NCI-H69 (cell line): ENCODE measurements around the gene GRIN2A.

Experiments used
- DNase-seq: peaks from one replicate; lab custom pipeline; 2025; lab: John Stamatoyannopoulos, UW

GRIN2A gene

DNA sequence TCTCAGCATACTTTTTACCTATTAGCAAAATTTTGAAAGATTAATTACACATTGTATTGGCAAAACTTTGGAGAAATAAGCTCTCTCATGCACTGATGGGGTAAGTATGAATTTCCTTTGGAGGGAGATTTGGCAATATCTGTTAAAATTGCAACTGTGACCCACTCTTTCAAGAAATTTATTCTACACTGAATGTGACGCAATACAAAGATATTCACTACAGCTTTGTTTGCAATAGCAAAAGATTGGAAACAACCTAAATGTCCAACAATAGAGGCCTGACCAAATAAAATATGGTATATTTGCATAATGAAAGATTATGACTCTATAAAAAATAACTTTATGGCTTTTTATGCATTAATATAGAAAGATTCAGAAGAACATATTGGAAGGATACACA is 363.5 kb downstream of the GRIN2A start:
- DNase-seq: no peak

DNA sequence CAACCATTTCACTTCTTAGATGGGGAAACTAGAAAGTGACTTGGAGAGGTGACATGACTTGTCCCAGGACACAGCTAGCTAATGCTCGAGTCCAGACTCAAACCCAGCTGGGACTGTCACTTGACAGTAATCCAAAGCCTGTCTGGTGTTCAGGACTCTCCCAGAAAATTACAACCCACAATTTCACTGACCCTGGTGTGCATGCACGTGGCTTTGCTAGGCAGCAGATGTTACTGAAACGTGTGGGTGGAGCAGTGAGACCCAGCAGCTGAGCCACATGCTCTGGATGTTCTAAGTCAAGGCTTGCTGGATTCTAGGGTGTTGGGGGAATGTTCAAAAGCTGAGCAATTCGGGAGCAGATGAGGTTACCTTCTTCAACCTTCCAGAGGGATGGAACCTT is 364.6 kb downstream of the GRIN2A start:
- DNase-seq: peak; percentile 3

DNA sequence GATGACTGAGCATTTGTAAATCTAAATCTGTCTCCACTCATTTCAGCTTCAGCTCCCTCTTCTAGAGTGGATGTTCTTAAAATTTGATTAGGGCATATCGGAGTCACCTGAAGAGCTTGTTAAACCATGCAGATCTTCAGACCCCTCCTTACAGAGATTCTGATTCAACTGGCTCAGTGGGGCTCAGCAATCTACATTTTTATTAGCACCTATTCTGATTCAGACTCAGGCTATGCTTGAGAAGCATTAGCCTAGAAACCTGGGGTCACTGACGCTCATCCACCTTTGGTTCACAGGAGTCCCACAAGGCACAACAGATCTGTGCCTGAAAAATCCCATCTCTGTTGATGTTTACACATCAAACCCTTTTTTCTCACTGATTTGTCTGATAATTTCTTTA is 365.6 kb downstream of the GRIN2A start:
- DNase-seq: no peak

GRCh38 chr16:9813665-9814064 is 368.6 kb downstream of the GRIN2A start:
- DNase-seq: no peak

DNA sequence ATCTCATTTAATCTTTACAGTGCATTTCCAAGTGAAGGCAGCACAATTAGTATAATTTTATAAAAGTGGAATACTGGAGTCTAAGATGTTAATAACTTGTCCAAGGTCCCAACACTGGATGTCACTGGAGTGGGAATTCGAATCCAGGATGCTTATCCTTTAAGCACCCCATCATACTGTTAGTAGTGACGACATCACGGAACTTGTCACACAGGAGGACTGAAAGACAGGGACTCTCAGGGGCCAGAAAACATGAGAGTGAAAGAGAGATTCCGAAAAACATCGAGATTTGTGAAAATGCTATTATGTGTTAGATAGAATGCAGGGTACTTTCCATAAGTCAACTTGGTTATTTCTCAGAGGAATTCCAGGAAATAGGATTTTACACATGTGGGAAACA is 374.0 kb downstream of the GRIN2A start:
- no peak for DNase-seq

DNA sequence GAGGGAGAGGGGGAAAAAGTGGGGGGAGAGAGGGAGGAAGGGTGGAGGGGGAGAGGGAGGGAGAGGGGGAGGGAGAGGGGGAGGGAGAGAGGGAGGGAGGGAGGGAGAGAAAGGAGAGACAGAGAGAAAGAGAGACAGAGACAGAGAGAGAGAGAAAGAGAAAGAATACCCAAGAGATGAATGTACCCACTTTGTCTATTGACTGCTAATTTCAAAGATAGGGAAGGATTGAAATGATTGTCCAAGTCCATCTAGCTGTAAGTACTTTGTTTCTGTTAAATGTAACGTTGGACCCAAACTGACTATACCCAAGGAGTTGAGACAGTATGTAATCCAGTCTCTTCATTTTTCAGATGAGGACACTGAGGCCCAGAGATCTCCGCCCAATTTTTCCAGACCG is 374.9 kb downstream of the GRIN2A start:
- DNase-seq: no peak

DNA sequence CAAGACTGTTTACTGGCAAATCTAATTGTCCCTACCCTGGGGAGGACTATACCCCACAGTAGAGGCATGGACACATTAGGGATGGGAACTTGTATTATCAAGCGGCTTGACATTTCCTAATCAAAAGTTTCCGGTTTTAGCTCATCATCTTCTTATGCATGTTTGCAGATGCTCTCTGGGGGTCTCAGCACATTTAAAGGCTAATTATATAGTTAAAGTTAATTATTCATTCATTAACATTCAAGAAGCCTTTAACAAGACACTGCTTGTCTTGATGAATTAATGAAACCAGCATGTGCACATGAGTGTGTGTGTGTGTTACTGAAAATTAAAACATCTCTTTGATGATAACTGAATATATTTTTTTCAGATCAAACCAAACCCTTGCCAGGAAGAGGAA is 377.1 kb downstream of the GRIN2A start:
- DNase-seq: no peak

- DNase-seq: no peak
These were observed 380.1 kb downstream of the GRIN2A start for GRCh38 chr16:9802160-9802559.

DNA sequence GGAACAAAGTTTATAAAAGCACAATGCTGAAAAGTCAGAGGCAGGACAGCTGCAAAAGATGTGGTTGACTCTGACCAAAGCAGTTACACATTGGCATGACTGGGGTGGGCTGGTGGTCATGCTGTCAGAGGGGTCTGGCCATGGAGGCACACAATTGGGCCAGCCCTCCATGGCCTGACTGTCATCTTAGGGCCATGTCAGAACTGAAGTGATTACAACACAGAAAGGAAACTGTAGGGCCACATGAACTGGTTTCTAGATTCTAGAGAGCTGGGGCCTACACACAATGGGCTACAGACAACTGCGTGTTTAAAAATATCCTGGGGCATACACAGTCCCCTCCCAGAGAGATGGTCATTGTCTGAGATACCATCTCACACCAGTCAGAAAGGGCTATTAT is 380.6 kb downstream of the GRIN2A start:
- no peak for DNase-seq

DNA sequence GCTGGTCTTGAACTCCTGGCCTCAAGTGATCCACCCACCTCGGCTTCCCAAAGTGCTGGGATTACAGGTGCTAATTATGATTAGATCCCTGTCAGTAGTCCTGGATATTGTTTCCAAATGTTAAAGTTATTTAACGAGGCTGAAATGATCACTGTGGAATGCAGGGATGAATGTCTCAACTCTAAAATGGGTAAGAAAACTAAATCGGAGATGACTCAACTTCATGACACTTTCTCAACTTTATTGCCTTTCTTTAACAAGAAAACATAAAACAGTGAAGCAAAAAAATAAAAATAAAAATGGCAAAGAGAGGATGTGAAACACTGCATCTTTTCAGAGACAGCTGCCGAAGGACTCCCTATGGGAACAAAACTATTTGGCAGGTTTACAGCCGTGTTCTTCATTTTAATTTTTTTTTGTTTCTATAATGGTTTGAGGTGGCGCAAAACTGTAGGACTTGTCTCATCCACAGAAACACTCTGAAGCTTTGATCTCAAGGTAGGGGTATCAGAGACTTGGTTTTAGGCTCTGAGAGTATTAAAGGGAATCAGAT is 382.0 kb downstream of the GRIN2A start:
- no peak for DNase-seq

DNA sequence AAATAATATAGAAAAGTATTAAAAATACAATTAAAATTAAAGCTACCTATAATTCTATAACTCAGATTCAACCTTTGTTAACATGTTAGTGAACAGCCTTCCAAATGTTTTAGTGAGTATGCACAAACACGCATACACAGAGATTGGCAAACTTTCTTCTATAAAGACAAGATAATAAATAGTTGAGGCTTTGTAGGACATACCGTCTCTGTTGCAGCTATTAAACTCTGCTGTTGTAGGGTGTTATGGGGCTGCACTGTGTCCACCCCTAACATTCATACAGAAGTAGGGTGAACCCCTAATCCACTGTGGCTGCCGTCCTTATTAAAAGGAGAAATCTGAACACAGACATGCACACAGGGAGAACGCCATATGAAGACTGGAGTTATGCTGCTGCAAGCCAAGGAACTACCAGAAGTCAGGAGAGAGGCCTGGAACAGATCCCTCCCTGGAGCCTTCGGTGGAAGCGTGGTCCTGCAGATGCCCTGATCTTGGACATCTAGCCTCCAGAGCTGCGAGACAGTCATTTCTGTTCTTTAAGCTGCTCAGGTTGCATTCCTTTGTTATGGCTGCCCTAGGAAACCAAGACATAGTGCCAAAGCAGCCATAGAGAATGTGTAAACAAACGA is 383.2 kb downstream of the GRIN2A start:
- DNase-seq: no peak

GRCh38 chr16:9798474-9798873 is 383.8 kb downstream of the GRIN2A start:
- DNase-seq: no peak

DNA sequence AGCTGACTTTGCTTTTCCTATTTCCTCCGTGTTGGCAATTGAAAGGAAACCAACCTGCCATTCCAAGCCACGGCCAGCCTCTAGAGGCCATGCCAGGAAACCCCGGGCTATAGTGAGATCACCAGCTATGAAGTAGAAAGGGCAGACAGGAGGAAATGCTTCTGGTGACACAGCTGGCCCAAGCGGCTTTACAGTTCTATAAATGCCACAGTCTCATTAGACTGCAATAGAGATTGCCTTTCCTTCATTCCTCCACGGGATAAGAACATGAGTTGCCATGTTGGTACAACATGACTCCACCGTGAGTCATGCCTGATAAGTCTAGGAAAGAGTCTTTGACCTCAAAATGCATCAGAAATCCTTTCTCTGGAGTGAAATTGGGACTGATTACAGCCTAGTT is 384.9 kb downstream of the GRIN2A start:
- no peak for DNase-seq

GRCh38 chr16:9793623-9794022 is 388.6 kb downstream of the GRIN2A start:
- DNase-seq: no peak

- no peak for DNase-seq
These were observed 390.7 kb downstream of the GRIN2A start for GRCh38 chr16:9791556-9791955.

DNA sequence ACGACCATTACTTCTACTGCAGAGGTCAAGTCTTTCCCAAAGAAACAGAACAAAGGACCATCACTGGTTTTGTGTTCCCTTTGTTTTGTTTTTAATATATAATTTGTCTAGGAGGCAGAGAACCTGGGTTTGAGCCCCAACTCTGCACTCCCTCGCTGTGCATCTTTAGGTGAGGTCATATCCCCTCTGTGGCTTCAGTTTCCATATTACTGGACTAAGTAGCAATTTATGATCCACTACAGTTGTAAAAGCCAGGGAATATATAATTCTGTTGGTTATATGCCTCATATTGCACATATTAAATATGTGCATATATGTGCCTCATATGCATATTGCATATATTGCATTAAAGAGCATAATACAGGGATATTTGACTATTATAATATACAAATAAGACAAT is 392.0 kb downstream of the GRIN2A start:
- no peak for DNase-seq

- no peak for DNase-seq
These were observed 394.5 kb downstream of the GRIN2A start for GRCh38 chr16:9787717-9788116.

GRCh38 chr16:9780831-9781230 is 401.4 kb downstream of the GRIN2A start:
- no peak for DNase-seq

DNA sequence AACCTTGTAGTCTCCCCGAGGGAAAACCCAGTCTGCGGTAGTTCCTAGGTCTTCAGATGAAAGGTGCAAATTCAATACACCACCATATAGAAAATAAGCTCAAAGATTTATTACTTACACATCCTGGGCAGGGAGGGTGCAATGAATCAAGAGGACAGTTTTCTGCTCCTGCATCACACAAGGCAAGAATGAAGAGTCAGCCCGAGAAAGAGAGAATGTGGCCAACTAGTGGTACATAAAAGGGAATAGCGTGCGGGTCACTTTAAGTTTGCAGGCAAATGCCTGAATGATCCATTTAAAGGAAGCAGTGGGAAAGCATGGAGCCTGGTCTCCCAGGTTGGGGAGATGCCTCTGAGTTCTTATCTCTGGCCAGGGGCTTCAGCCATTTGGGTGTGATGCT is 403.4 kb downstream of the GRIN2A start:
- DNase-seq: no peak

- DNase-seq: no peak
These were observed 406.2 kb downstream of the GRIN2A start for GRCh38 chr16:9775998-9776397.

DNA sequence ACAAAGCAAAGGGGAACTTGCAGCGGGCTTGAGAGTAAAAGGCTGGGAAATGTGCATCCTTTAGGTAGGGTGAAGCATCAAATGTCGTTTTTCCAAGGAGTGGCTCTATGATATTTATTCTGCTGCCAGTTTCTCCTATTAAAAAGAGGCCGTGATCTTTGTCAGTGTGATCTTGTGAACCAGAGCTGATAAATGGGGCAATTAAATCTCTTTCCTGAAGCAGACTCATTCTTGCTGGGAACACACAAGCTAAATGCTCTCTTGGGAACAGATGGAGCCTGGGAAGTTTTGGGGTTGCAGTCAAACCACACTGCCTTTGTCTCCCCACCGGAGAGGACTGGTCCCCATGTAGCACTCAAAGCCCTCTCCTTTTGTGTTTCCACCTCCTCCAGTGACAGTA is 408.9 kb downstream of the GRIN2A start:
- no peak for DNase-seq

- no peak for DNase-seq
These were observed 409.6 kb downstream of the GRIN2A start for GRCh38 chr16:9772526-9773225.

DNA sequence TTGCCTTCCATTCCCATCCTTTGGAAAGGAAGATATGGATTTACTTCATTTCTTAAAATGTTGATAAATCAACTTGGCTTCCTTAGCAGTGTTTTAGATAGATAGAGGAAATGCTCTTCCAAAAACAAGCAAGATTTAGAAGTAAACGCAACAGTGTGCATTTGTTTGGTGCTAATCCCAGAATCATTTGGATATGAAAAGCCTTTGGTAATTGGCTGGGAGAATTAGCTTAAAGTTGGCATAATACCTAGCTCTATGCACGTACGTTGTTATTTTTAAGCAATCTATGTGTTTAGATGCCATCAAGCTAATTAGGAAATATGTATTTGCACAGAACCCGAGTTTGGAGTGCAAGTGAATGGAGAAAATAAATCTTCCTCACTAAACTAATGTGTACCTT is 415.3 kb downstream of the GRIN2A start:
- no peak for DNase-seq

DNA sequence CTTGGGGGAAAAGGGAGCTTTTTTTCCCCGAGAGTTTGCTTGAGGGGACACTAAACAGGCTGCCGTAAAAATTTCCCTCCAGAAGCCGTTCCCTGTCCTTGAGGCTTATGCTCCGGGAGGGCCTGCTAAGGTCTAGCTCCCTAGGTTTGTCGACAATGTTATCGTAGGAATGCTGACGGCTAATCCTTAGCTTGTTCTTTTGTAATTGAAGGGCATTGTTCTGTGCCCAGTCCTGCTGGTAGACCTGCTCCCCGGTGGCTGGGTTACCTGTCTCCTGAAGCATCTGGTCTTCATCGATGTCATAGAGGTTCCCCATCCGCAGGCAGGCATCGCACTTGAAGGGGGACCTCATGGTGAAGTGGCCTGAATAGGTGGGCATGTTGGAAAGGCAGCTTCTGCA is 418.7 kb downstream of the GRIN2A start:
- DNase-seq: no peak
